NCI-H526 treated with DMSO at 0.1 percent for 48 hours (cell line): ENCODE data around the gene KLHL15.

Source experiments
- DNase-seq: peaks from one replicate; lab custom pipeline; 2025; lab: John Stamatoyannopoulos, UW

KLHL15 gene

GRCh38 chrX:23952391-23952790, 74.6 kb downstream of the KLHL15 start:
- DNase-seq = no peak

GRCh38 chrX:23945206-23945605, 81.8 kb downstream of the KLHL15 start:
- no peak for DNase-seq

GRCh38 chrX:23944234-23944633, 82.8 kb downstream of the KLHL15 start:
- DNase-seq = no peak

GRCh38 chrX:23939203-23939602, 87.8 kb downstream of the KLHL15 start:
- no peak for DNase-seq

- DNase-seq = no peak
Measured at GRCh38 chrX:23938690-23939089, 88.3 kb downstream of the KLHL15 start.

- DNase-seq = no peak
Measured at GRCh38 chrX:23937100-23937499, 89.9 kb downstream of the KLHL15 start.

GRCh38 chrX:23936180-23936579, 90.8 kb downstream of the KLHL15 start:
- DNase-seq = no peak

- DNase-seq = no peak
Measured at GRCh38 chrX:23935106-23935505, 91.9 kb downstream of the KLHL15 start.
